K562 (cell line): ENCODE data around the gene FAM227B.

Experiments used
- AFF4 ChIP-seq: sonication (generic); formaldehyde crosslinking; IDR thresholded peaks from 2 replicates; pipeline ENCODE4 v1.8.0; 2023; ENCODE audit warnings: mild to moderate bottlenecking, missing genetic modification reagents
- EP300 ChIP-seq: IDR thresholded peaks from 2 replicates; pipeline ENCODE4 v1.6.1; 2012; ENCODE audit warnings: low read length, improper control_type of control experiment
- ERF ChIP-seq: fragments of 450-650 bp; formaldehyde crosslinking; IDR thresholded peaks from 2 replicates; pipeline ENCODE4 v1.4.0; 2020; ENCODE audit warnings: mild to moderate bottlenecking, mixed read lengths
- FOXA1 ChIP-seq: fragments of 450-650 bp; IDR thresholded peaks from 2 replicates; pipeline ENCODE4 v1.6.1; 2016; ENCODE audit warnings: mild to moderate bottlenecking, borderline replicate concordance
- KHSRP ChIP-seq: fragments of 450-650 bp; IDR thresholded peaks from 2 replicates; pipeline ENCODE4 v1.6.1; 2017
- NFIC ChIP-seq: fragments of 450-650 bp; IDR thresholded peaks from 2 replicates; pipeline ENCODE4 v1.6.1; 2017; ENCODE audit warnings: mild to moderate bottlenecking, inconsistent platforms
- PRPF4 ChIP-seq: fragments of 200-400 bp; formaldehyde crosslinking; IDR thresholded peaks from one replicate; pipeline ENCODE4 v1.6.1; 2017; ENCODE audit warnings: low read length, low read depth, mild to moderate bottlenecking; ENCODE audit not compliant: insufficient read depth, poor library complexity, severe bottlenecking
- TCF7L2 ChIP-seq: fragments of 150-350 bp; IDR thresholded peaks from 2 replicates; pipeline ENCODE4 v1.6.1; 2016; ENCODE audit warnings: low read depth, mild to moderate bottlenecking, low read length, moderate library complexity
- TCFL5 ChIP-seq: fragments of 250-450 bp; sonication (Bioruptor Pico); conservative IDR thresholded peaks from 2 replicates; pipeline ENCODE4 v1.6.1; 2021; ENCODE audit warnings: mild to moderate bottlenecking, moderate library complexity, matching md5 sums
- ZNF766 ChIP-seq: fragments of 200-800 bp; sonication (Bioruptor generic); conservative IDR thresholded peaks from 2 replicates; pipeline ENCODE4 v1.6.1; 2016; ENCODE audit warnings: missing genetic modification characterization, missing compliant biosample characterization

DNA sequence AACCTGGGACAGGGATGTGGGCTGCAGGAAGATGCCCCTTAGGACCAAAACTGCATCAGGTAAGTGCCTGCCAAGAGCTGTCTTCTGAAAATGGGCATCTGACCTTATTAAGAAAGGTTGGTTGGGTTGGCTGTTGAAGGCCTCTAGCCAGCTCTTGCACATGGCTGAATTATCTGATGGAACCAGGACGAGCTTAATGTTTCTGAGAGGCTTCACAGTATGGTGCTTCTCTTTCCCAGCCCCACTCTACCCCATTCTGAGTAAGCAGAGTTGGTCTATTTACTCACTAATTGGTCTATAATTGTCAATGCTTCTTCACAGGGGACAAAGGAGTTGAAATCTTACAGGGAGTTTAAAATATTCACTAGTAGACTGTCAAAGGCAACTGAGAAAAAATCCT is 48.7 kb upstream of the FAM227B start:
- TF ChIP-seq FOXA1 (no peak), NFIC (no peak), TCFL5 (CRISPR knock-in tag) (no peak), EP300 (no peak), ZNF766 (CRISPR knock-in tag) (no peak), PRPF4 (no peak), KHSRP (no peak), AFF4 (no peak), TCF7L2 (no peak), ERF (CRISPR knock-in tag) (no peak)
